ENCODE results near the gene FAM177A1.

The FAM177A1 gene

DNA sequence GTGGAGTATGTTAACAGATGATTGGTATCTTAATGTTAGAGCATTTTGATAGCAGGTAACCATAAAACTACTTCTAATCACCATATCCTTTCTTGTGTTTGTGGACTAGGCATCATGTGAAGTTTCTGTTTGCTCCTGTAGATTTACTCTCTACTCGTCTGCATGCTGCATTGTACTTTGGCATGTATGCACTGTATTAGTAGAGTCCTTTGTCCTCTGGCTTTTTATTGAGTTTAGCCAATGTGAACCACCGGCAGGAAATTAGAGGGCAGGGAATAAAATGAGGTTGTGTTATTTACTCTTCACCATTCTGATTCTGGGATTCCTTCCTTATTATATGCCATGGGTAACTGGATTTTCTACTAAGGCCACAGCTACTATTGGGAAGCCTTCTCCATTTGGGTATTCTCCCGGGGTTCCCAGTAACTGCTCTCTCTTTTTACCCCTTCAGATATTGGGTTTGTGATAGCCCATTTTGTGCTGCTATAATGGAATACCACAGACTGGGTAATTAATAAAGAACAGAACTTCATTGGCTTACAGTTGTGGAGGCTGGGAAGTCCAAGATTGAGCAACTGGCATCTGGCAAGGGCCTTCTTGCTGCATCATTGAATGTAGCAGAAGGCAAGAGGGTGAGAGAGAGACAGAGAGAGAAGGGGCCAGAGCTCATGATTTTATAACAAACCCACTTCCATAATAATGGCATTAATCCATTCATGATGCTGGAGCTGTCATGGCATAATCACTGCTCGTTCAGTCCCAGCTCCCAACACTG is 22.4 kb downstream of the FAM177A1 start:
- no peak overlapping the region for H3K4me2 ChIP-seq (ENCODE audit: low read length)
- no peaks in the 10 kb centered on the region for H3K4me1 ChIP-seq (ENCODE audit: insufficient read depth, low read length, severe bottlenecking)
- H3F3A ChIP-seq (ENCODE audit: insufficient read depth, low read length), result no peaks in the 10 kb centered on the region
- no peak overlapping the region for H2AFZ ChIP-seq (ENCODE audit: low read length)
- no peaks in the 10 kb centered on the region for H3K9me2 ChIP-seq (ENCODE audit: low read depth, low read length)
- TF ChIP-seq, protein P1, sequence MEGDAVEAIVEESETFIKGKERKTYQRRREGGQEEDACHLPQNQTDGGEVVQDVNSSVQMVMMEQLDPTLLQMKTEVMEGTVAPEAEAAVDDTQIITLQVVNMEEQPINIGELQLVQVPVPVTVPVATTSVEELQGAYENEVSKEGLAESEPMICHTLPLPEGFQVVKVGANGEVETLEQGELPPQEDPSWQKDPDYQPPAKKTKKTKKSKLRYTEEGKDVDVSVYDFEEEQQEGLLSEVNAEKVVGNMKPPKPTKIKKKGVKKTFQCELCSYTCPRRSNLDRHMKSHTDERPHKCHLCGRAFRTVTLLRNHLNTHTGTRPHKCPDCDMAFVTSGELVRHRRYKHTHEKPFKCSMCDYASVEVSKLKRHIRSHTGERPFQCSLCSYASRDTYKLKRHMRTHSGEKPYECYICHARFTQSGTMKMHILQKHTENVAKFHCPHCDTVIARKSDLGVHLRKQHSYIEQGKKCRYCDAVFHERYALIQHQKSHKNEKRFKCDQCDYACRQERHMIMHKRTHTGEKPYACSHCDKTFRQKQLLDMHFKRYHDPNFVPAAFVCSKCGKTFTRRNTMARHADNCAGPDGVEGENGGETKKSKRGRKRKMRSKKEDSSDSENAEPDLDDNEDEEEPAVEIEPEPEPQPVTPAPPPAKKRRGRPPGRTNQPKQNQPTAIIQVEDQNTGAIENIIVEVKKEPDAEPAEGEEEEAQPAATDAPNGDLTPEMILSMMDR (IDR thresholded peaks at IDR 0.05; ENCODE audit: low read length), result no peak
- TF ChIP-seq EZH2 (IDR thresholded peaks at IDR 0.05; ENCODE audit: borderline replicate concordance, low read length), result no peak
- no peaks in the 10 kb centered on the region for H3K27me3 ChIP-seq (ENCODE audit: insufficient read depth, low read length)
- H4K20me1 ChIP-seq (ENCODE audit: insufficient read depth, low read length), result no peaks in the 10 kb centered on the region
- no peak overlapping the region for H3K27ac ChIP-seq (ENCODE audit: low read depth, low read length, poor library complexity, severe bottlenecking)
- H3K36me3 ChIP-seq (ENCODE audit: insufficient read depth, low read length), result peaks cover 9% of the 10 kb centered on the region
- H3K9ac ChIP-seq (ENCODE audit: low read length), result no peak overlapping the region
- H3K9me3 ChIP-seq (ENCODE audit: low read length), result no peaks in the 10 kb centered on the region
- no peaks in the 10 kb centered on the region for H3K79me2 ChIP-seq (ENCODE audit: insufficient read depth, low read length)
- no peak overlapping the region for H3K4me3 ChIP-seq (ENCODE audit: low read depth, low read length, poor library complexity, severe bottlenecking)

DNA sequence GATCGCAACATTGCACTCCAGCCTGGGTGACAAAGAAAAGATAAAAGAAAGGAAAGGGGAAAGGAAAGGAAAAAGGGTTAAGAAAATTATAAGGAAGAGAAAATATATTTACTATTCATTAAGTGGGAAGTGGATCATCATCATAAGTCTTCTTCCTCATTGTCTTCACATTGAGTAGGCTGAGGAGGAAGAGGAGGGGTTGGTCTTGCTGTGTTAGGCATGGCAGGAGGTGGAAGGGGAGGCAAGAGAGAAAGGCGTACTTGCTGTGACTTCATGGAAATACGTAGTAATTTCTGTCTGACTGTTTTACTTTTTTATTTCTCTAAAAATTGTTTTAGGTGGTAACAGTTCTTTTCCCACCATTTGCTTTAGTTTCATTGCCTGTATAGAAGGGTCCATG is 26.2 kb downstream of the FAM177A1 start:
- no peak for TF ChIP-seq EZH2 (IDR thresholded peaks at IDR 0.05; ENCODE audit: borderline replicate concordance, low read length)
- TF ChIP-seq, protein P1 (IDR thresholded peaks at IDR 0.05; ENCODE audit: low read length), result no peak
- Histone ChIP-seq H3K4me1 (ENCODE audit: insufficient read depth, low read length, severe bottlenecking) (no peaks in the 10 kb centered on the region), H3K27ac (ENCODE audit: low read depth, low read length, poor library complexity, severe bottlenecking) (no peak overlapping the region), H3K9me2 (ENCODE audit: low read depth, low read length) (no peaks in the 10 kb centered on the region), H2AFZ (ENCODE audit: low read length) (no peak overlapping the region), H3K36me3 (ENCODE audit: insufficient read depth, low read length) (peaks cover 12% of the 10 kb centered on the region), H4K20me1 (ENCODE audit: insufficient read depth, low read length) (no peaks in the 10 kb centered on the region), H3K79me2 (ENCODE audit: insufficient read depth, low read length) (no peaks in the 10 kb centered on the region), H3K4me3 (ENCODE audit: low read depth, low read length, poor library complexity, severe bottlenecking) (no peak overlapping the region), H3F3A (ENCODE audit: insufficient read depth, low read length) (no peaks in the 10 kb centered on the region), H3K9ac (ENCODE audit: low read length) (no peak overlapping the region), H3K9me3 (ENCODE audit: low read length) (no peaks in the 10 kb centered on the region), H3K27me3 (ENCODE audit: insufficient read depth, low read length) (no peaks in the 10 kb centered on the region), H3K4me2 (ENCODE audit: low read length) (no peak overlapping the region)

DNA sequence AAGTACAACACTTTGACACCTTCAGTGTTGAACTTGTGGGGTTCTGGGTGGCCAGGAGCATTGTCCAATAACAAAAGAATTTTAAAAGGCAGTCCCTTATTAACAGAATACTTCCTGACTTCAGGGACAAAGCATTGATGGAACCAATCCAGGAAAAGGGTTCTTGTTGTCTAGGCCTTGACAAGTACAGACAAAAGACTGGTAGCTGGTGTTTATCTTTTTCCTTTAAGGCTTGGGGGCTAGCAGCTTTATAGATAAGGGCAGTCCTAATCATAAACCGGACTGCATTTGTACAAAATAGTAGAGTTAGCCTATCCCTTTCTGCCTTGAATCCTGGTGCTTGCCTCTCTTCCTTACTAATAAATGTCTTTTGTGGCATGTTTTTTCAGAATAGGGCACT is 27.4 kb downstream of the FAM177A1 start:
- H3K27me3 ChIP-seq (ENCODE audit: insufficient read depth, low read length), result no peaks in the 10 kb centered on the region
- TF ChIP-seq, protein P1 (IDR thresholded peaks at IDR 0.05; ENCODE audit: low read length), result no peak
- TF ChIP-seq EZH2 (IDR thresholded peaks at IDR 0.05; ENCODE audit: borderline replicate concordance, low read length), result no peak

More for the DNA sequence above, 27.4 kb downstream of the FAM177A1 start:
- no peak overlapping the region for H3K27ac ChIP-seq (ENCODE audit: low read depth, low read length, poor library complexity, severe bottlenecking)
- H3K4me2 ChIP-seq (ENCODE audit: low read length), result no peak overlapping the region
- no peaks in the 10 kb centered on the region for H3K9me2 ChIP-seq (ENCODE audit: low read depth, low read length)
- H3K79me2 ChIP-seq (ENCODE audit: insufficient read depth, low read length), result no peaks in the 10 kb centered on the region
- no peak overlapping the region for H3K9ac ChIP-seq (ENCODE audit: low read length)
- no peaks in the 10 kb centered on the region for H3K4me1 ChIP-seq (ENCODE audit: insufficient read depth, low read length, severe bottlenecking)
- H3F3A ChIP-seq (ENCODE audit: insufficient read depth, low read length), result no peaks in the 10 kb centered on the region
- no peak overlapping the region for H3K4me3 ChIP-seq (ENCODE audit: low read depth, low read length, poor library complexity, severe bottlenecking)
- no peaks in the 10 kb centered on the region for H3K9me3 ChIP-seq (ENCODE audit: low read length)
- peaks cover 10% of the 10 kb centered on the region for H3K36me3 ChIP-seq (ENCODE audit: insufficient read depth, low read length)
- H4K20me1 ChIP-seq (ENCODE audit: insufficient read depth, low read length), result no peaks in the 10 kb centered on the region
- no peak overlapping the region for H2AFZ ChIP-seq (ENCODE audit: low read length)

Data from OCI-LY1 (cell line).